Kidney epithelial cell (primary cell): Measurements from ENCODE around the gene HCRTR2. TPM values are rescaled to one million over a fixed set of nuclear protein-coding genes. Genes with fewer than 3 reads are reported as not detected.

ENCODE experiments used
- DNase-seq: peaks from one replicate; pipeline ENCODE4 v3.0.0-alpha.2; 2010; ENCODE audit warnings: low read depth
- H3K27me3 ChIP-seq: 2 replicates; pipeline ENCODE4 v1.6.0; 2011; ENCODE audit warnings: low read length; ENCODE audit not compliant: control insufficient read depth, insufficient read depth
- H3K36me3 ChIP-seq: 2 replicates; pipeline ENCODE4 v1.5.1; 2011; ENCODE audit warnings: low read length; ENCODE audit not compliant: control insufficient read depth, insufficient read depth
- H3K4me3 ChIP-seq: 2 replicates; pipeline ENCODE4 v1.5.1; 2011; ENCODE audit warnings: low read depth, mild to moderate bottlenecking, control low read depth, low read length
- total RNA-seq: library from RNA; depleted of rRNA; stranded (reverse); fragments of >200 nt; gene quantifications from 2 replicates; pipeline ENCODE4 v1.2.3, GENCODE V29; 2015
- TF ChIP-seq, protein P1 (sequence below): IDR thresholded peaks from 2 replicates; pipeline ENCODE4 v1.5.1; 2011; ENCODE audit warnings: mild to moderate bottlenecking, moderate library complexity, low read length, control low read depth, inconsistent platforms; ENCODE audit not compliant: insufficient read depth, poor library complexity, severe bottlenecking

HCRTR2 gene
- total RNA-seq, 1 donor from 2014 or later = not detected

DNA sequence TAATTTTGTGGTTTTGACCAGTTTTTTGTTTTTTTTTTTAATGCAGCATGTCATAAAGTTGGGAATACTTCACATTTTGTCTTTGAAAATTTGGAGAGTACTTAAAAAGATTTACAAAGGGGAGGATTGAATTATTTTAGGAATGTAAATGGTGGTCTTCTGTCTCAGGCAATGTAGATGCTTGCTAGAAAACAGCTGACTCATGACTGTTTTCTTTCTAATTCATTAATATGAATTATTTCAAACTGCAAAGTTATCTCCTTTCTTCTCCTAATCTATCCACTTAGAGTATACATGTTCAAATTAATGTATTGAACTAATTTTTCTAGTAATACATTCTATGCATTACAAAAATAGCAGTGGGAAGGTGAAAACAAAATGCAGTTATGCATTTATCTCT, 24.9 kb downstream of the HCRTR2 start:
- Histone ChIP-seq H3K36me3 (no peaks in the 10 kb centered on the region), H3K27me3 (no peaks in the 10 kb centered on the region), H3K4me3 (no peak overlapping the region)
- TF ChIP-seq, protein P1, sequence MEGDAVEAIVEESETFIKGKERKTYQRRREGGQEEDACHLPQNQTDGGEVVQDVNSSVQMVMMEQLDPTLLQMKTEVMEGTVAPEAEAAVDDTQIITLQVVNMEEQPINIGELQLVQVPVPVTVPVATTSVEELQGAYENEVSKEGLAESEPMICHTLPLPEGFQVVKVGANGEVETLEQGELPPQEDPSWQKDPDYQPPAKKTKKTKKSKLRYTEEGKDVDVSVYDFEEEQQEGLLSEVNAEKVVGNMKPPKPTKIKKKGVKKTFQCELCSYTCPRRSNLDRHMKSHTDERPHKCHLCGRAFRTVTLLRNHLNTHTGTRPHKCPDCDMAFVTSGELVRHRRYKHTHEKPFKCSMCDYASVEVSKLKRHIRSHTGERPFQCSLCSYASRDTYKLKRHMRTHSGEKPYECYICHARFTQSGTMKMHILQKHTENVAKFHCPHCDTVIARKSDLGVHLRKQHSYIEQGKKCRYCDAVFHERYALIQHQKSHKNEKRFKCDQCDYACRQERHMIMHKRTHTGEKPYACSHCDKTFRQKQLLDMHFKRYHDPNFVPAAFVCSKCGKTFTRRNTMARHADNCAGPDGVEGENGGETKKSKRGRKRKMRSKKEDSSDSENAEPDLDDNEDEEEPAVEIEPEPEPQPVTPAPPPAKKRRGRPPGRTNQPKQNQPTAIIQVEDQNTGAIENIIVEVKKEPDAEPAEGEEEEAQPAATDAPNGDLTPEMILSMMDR = no peak
- no peak for DNase-seq

DNA sequence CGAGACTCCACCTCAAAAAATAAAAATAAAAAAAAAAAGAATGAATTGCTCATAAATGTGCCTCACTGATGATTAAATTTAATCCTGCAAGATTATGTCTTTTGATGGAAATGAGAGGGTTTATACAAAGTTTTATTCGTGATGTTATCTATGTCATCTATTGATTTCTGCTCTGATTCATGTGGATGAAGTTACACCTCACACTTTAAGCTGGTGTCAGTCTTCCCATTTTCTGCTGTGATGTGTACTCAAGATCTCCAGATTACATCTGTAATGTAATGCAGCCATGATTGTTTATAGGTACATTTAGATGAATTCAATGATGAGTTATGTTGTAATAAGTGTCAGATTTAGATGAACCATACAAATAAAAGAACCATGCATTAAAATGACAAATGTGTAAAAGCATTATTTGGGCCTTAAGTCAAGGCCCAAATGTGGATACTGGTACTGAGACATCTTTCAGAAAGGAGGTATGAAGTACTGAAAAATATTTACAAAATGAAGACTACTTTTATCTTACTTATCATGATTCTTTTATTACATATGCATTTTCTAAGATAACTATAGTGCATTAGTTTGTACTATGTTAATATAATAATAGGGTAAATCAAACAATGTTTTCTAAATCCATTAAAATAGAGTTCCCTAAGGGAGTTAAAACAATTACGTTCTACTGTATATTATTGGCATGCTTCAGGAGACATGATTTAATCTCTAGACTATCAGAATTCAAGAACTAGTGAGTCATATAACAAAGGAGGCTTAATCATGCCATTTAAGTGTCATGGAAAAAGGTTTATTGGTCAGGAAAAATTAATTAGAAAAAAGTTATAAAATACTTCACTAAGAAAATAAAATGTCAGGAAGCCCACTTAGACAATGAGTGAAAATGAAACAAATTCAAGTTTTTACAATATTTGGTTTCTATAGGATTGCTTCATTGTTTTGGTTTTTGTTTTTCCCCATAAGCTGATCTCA, 34.5 kb downstream of the HCRTR2 start:
- TF ChIP-seq, protein P1 = no peak
- H3K36me3 ChIP-seq = no peaks in the 10 kb centered on the region
- no peak overlapping the region for H3K4me3 ChIP-seq
- peak; percentile 9 for DNase-seq
- H3K27me3 ChIP-seq = no peaks in the 10 kb centered on the region

DNA sequence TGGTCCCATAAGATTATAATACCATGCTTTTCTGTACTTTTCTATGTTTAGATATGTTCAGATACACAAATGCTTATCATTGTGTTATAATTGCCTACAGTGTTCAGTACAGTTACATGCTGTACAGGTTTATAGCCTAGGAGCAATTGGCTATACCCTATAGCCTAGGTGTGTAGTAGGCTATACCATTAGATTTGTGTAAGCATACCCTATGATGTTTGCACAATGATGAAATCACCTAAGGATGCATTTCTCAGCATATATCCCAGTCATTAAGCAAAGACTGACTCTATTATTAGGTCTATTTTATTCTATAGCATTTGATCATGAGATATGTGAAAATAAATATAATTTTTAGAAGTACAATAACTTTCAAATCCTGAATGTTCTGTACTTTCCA, 36.6 kb downstream of the HCRTR2 start:
- TF ChIP-seq, protein P1 = no peak
- no peak overlapping the region for H3K4me3 ChIP-seq
- DNase-seq = no peak
- no peaks in the 10 kb centered on the region for H3K36me3 ChIP-seq
- no peaks in the 10 kb centered on the region for H3K27me3 ChIP-seq

DNA sequence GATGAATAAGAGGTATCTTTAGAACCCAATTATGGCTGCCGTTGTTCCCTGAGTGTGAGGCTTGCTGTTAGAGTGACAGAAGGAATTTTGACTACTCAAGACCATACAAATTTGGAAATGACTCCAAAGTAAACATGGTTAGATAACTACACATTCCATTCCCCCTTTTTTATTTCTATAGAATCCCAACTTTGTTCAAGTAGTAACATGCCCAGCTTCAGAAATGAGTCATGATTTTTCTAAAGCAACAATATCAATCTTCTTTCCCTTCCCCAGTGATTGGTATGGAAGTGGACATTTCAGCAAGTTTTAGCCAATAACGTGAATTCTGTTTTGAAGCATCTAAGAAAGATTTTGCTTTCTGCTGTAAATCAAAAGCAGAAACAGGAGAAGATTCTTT, 37.8 kb downstream of the HCRTR2 start:
- H3K27me3 ChIP-seq = no peaks in the 10 kb centered on the region
- no peak for DNase-seq
- no peak overlapping the region for H3K4me3 ChIP-seq
- TF ChIP-seq, protein P1 = no peak
- no peaks in the 10 kb centered on the region for H3K36me3 ChIP-seq

DNA sequence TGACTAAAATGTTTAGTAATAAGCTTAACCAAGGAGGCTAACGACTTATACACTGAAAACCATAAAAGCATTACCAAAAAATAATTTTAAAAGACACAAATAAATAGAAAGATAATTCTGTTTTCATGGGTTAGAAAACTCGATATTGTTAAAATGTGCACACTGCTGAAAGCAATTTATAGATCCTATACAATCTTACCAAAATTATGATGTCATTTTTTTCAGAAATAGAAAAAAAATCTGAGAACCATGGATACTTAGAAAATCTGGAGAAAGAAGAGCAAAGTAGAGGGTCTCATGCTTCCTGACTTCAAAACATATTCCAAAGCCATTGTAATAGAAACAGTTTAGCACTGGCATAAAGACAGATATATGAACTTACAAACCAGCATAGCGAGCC, 46.6 kb downstream of the HCRTR2 start:
- no peaks in the 10 kb centered on the region for H3K27me3 ChIP-seq
- H3K4me3 ChIP-seq = no peak overlapping the region
- no peaks in the 10 kb centered on the region for H3K36me3 ChIP-seq
- no peak for DNase-seq
- TF ChIP-seq, protein P1 = no peak

DNA sequence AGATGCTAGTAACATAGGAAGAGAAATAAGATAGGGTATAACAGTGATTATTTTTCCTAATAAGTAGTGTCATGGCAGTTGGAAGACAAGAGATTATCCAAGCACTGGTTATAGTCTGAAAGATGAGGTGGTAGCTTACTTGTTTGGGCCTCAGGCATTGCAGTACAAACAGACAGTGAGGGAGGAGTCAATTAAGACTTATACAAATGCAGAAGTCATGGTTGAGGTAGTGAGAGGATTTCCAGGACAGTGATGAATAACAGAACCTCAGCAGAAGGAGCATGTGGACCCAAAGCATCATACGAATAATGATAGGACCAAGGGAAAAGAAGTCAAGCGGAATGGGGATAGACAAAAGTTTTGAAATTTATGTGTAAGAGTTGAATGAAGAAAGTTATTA, 53.5 kb downstream of the HCRTR2 start:
- Histone ChIP-seq H3K36me3 (no peaks in the 10 kb centered on the region), H3K4me3 (no peak overlapping the region), H3K27me3 (no peaks in the 10 kb centered on the region)
- no peak for DNase-seq
- TF ChIP-seq, protein P1 = no peak
